Endodermal cell (in vitro differentiated cells): ENCODE results near the gene UBE2QL1. TPM values are rescaled to one million over a fixed set of nuclear protein-coding genes. Genes with fewer than 3 reads are reported as not detected.

ENCODE experiments used
- DNase-seq: peaks from one replicate; pipeline ENCODE4 v3.0.0-alpha.2; 2017
- H3K27ac ChIP-seq: 2 replicates; pipeline ENCODE4 v1.5.1; 2013; ENCODE audit warnings: mild to moderate bottlenecking, low read depth, low read length, moderate library complexity
- H3K27me3 ChIP-seq: 2 replicates; pipeline ENCODE4 v1.6.1; 2013; ENCODE audit warnings: mild to moderate bottlenecking, low read length, moderate library complexity; ENCODE audit not compliant: insufficient read depth, control insufficient read depth, poor library complexity, severe bottlenecking
- H3K36me3 ChIP-seq: 2 replicates; pipeline ENCODE4 v1.7.0; 2013; ENCODE audit warnings: mild to moderate bottlenecking, low read length, moderate library complexity; ENCODE audit not compliant: control insufficient read depth, insufficient read depth
- H3K4me1 ChIP-seq: one replicate; pipeline ENCODE4 v1.7.0; 2013; ENCODE audit warnings: low read length; ENCODE audit not compliant: control insufficient read depth, insufficient read depth
- H3K4me3 ChIP-seq: 2 replicates; pipeline ENCODE4 v1.5.1; 2013; ENCODE audit warnings: mild to moderate bottlenecking, low read length, moderate library complexity
- H3K9ac ChIP-seq: 2 replicates; pipeline ENCODE4 v1.6.1; 2013; ENCODE audit warnings: mild to moderate bottlenecking, low read length, moderate library complexity; ENCODE audit not compliant: poor library complexity, severe bottlenecking; ENCODE audit errors: extremely low read depth
- H3K9me3 ChIP-seq: 2 replicates; pipeline ENCODE4 v1.6.1; 2013; ENCODE audit warnings: mild to moderate bottlenecking, low read length, moderate library complexity; ENCODE audit not compliant: control insufficient read depth
- H3K27ac Mint-ChIP-seq: 2 replicates; pipeline ENCODE4 v1.8.0; 2020; ENCODE audit warnings: mixed read lengths
- H3K27me3 Mint-ChIP-seq: 2 replicates; pipeline ENCODE4 v1.8.0; 2021; ENCODE audit warnings: mild to moderate bottlenecking, mixed read lengths; ENCODE audit not compliant: insufficient read depth
- H3K36me3 Mint-ChIP-seq: 2 replicates; pipeline ENCODE4 v1.8.0; 2020; ENCODE audit warnings: low read depth, mixed read lengths
- H3K4me1 Mint-ChIP-seq: 2 replicates; pipeline ENCODE4 v1.8.0; 2020; ENCODE audit warnings: mixed read lengths
- H3K4me3 Mint-ChIP-seq: 2 replicates; pipeline ENCODE4 v1.8.0; 2020; ENCODE audit warnings: mild to moderate bottlenecking, moderate library complexity, mixed read lengths
- H3K9me3 Mint-ChIP-seq: 2 replicates; pipeline ENCODE4 v1.8.0; 2020; ENCODE audit warnings: mild to moderate bottlenecking, mixed read lengths
- CTCF ChIP-seq: fragments of 200-600 bp; sonication (generic); conservative IDR thresholded peaks from 2 replicates; pipeline ENCODE4 v1.5.0; 2021; ENCODE audit warnings: antibody characterized with exemption, mild to moderate bottlenecking
- WGBS, 2 experiments: methylation state at CpG; one replicate each; pipeline versions ENCODE4 v1.1.5 to v1.1.7; 2013; ENCODE audit warnings: missing lambda C conversion rate in 2 of 2, mixed read lengths in 1 of 2; ENCODE audit not compliant: insufficient coverage in 1 of 2, insufficient read length in 1 of 2; 5-methylcytosine and 5-hydroxymethylcytosine counted together
- total RNA-seq, 2 donors: library from RNA; stranded (reverse); fragmentation: NEBNext Ultra II Directional in 1 of 2; extraction: Animal tissue kit (Norgen Biotek cat#: 25700) in 1 of 2; gene quantifications; 2 replicates in 1 of 2; 3 replicates in 1 of 2; pipeline ENCODE4 v1.2.1, GENCODE V29; 2021

The UBE2QL1 gene
- total RNA-seq, 2 donors from 2014 or later = 0.11 TPM; not detected in 1

GRCh38 chr5:6456766-6457370, 8.2 kb downstream of the UBE2QL1 start:
- H3K27ac Mint-ChIP-seq = no peak overlapping the region
- TF ChIP-seq CTCF = no peak
- H3K36me3 ChIP-seq = no peaks in the 10 kb centered on the region
- no peaks in the 10 kb centered on the region for H3K36me3 Mint-ChIP-seq
- DNase-seq = no peak
- H3K4me3 Mint-ChIP-seq = no peak overlapping the region
- no peaks in the 10 kb centered on the region for H3K4me1 ChIP-seq
- H3K27ac ChIP-seq = no peak overlapping the region
- no peaks in the 10 kb centered on the region for H3K9me3 ChIP-seq
- no peaks in the 10 kb centered on the region for H3K9me3 Mint-ChIP-seq
- H3K4me1 Mint-ChIP-seq = no peaks in the 10 kb centered on the region
- 83 to 88% methylated on average over 5 to 6 of the region's 6 CpGs for WGBS, 2 experiments
- H3K27me3 Mint-ChIP-seq = peaks cover 96% of the 10 kb centered on the region
- peaks cover 100% of the 10 kb centered on the region for H3K27me3 ChIP-seq
- H3K4me3 ChIP-seq = no peak overlapping the region
- H3K9ac ChIP-seq = no peak overlapping the region

DNA sequence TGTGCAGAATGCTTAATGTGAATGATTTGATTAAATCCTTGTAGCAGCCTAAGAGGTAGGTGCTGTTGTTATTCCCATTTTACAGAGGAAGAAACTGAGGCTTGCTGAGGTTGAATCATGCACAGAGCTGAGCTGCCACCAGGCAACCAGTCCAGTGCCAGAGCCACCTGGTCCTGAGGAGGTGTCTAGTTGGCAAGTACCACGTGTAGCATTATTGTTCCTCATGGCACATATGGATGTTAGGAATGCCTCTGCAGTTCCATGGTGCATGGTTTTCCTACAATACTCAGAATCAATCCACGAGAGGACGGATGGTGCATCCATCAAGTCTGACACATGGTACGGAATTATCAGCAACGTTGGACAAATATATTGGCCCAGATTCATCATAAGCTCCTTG, 8.9 kb downstream of the UBE2QL1 start:
- H3K27ac ChIP-seq = no peak overlapping the region
- H3K4me3 ChIP-seq = no peak overlapping the region
- 86 to 94% methylated on average over 5 of the region's 5 CpGs for WGBS, 2 experiments
- peaks cover 94% of the 10 kb centered on the region for H3K27me3 Mint-ChIP-seq
- H3K4me3 Mint-ChIP-seq = no peak overlapping the region
- H3K9me3 Mint-ChIP-seq = no peaks in the 10 kb centered on the region
- no peak for DNase-seq
- no peak overlapping the region for H3K27ac Mint-ChIP-seq
- no peaks in the 10 kb centered on the region for H3K36me3 ChIP-seq
- H3K4me1 ChIP-seq = no peaks in the 10 kb centered on the region
- H3K4me1 Mint-ChIP-seq = no peaks in the 10 kb centered on the region
- no peak for TF ChIP-seq CTCF
- no peak overlapping the region for H3K9ac ChIP-seq
- H3K9me3 ChIP-seq = no peaks in the 10 kb centered on the region
- H3K27me3 ChIP-seq = peaks cover 100% of the 10 kb centered on the region
- no peaks in the 10 kb centered on the region for H3K36me3 Mint-ChIP-seq

GRCh38 chr5:6458833-6459232, 10.2 kb downstream of the UBE2QL1 start:
- H3K9ac ChIP-seq = no peak overlapping the region
- no peaks in the 10 kb centered on the region for H3K9me3 Mint-ChIP-seq
- H3K4me1 Mint-ChIP-seq = no peaks in the 10 kb centered on the region
- H3K4me3 Mint-ChIP-seq = no peak overlapping the region
- no peaks in the 10 kb centered on the region for H3K36me3 ChIP-seq
- no peaks in the 10 kb centered on the region for H3K4me1 ChIP-seq
- H3K36me3 Mint-ChIP-seq = no peaks in the 10 kb centered on the region
- no peak overlapping the region for H3K27ac ChIP-seq
- H3K4me3 ChIP-seq = no peak overlapping the region
- peaks cover 94% of the 10 kb centered on the region for H3K27me3 ChIP-seq
- DNase-seq = no peak
- no peaks in the 10 kb centered on the region for H3K9me3 ChIP-seq
- no peak overlapping the region for H3K27ac Mint-ChIP-seq
- no peak for TF ChIP-seq CTCF
- 60 to 81% methylated on average over 3 to 4 of the region's 4 CpGs for WGBS, 2 experiments
- peaks cover 83% of the 10 kb centered on the region for H3K27me3 Mint-ChIP-seq
